ENCODE data around the gene ZNF410. TPM values are rescaled to one million over a fixed set of nuclear protein-coding genes. Genes with fewer than 3 reads are reported as not detected.
A peak's percentile ranks its signal among the peaks of the same experiment; 100 is the strongest.
"Not testable (repeated sequence)": the region's sequence is repeated elsewhere in the genome, so short reads cannot be mapped to it uniquely, and the experiment has no call there.

ZNF410 gene, protein sequence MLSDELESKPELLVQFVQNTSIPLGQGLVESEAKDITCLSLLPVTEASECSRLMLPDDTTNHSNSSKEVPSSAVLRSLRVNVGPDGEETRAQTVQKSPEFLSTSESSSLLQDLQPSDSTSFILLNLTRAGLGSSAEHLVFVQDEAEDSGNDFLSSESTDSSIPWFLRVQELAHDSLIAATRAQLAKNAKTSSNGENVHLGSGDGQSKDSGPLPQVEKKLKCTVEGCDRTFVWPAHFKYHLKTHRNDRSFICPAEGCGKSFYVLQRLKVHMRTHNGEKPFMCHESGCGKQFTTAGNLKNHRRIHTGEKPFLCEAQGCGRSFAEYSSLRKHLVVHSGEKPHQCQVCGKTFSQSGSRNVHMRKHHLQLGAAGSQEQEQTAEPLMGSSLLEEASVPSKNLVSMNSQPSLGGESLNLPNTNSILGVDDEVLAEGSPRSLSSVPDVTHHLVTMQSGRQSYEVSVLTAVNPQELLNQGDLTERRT
- 27.2 and 31.0 TPM in 2 replicates for total RNA-seq (2014; rRNA removed; shearing (Covaris generic))

GRCh38 chr14:73886449-73887317 lies at the start of gene ZNF410:
ZNF410 (plus strand) TSS chr14:73886859; CDS start chr14:73892176, 5,317 bp downstream.
- peak within 1 kb of the TSS; percentile 81 for H3K4me3 ChIP-seq (ENCODE audit: insufficient read depth, low read depth, low read length)
- no peaks in the 10 kb centered on the region for H3K36me3 ChIP-seq (replicated peaks; ENCODE audit: control insufficient read depth, insufficient read depth, low read length)
- peak; percentile 90 for DNase-seq
- no peaks in the 10 kb centered on the region for H3K27me3 ChIP-seq (ENCODE audit: control insufficient read depth, insufficient read depth, low read length)

DNA sequence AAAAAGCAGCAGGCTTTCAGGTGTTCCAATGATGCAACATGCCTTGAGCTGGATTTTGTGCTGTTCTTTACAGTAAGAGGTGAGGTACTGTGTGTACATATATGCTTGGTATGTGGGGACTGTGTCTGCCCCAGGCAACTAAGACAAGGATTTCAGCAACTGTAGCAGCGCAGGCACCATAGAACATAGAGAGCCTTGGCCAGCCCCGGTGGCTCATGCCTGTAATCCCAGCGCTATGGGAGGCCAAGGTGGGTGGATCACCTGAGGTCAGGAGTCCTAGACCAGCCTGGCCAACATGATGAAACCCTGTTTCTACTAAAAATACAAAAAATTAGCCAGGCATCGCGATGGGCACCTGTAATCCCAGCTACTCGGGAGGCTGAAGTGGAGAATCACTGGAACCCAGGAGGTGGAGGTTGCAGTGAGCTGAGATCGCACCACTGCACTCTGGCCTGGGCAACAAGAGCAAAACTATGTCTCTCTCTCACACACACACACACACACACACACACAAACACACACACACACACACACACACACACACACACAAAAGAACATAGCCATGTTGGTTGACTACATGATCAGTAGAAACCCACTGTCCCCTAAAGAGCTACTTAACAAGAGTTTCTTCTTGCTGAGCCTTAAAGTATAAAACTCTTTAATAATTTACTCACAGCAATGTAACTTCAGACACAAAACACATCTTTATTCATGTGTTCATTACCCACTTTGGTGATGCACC lies 48.2 kb upstream of the ZNF410 start:
- not testable (repeated sequence) for H3K27me3 ChIP-seq (ENCODE audit: control insufficient read depth, insufficient read depth, low read length); DNase-seq; H3K4me3 ChIP-seq (ENCODE audit: insufficient read depth, low read depth, low read length); H3K36me3 ChIP-seq (replicated peaks; ENCODE audit: control insufficient read depth, insufficient read depth, low read length)

DNA sequence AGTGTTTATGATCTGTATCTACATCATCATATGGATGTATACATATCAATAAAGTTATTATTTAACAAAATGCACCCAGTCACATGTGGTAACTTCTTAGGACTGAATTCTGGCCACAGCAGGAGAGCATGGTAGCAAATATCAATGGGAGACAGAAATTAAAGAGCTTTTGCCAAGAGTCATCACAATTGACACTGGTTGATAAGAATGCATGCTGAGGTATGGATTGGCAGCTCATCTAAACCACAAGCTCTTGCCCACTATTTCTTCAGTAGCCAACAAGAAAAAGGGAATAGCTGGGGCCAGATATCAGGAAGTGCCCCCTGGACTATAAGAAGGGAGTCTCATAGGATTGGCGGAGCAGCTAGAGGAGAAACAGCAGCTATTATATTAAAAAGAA lies 44.5 kb upstream of the ZNF410 start:
- H3K27me3 ChIP-seq (ENCODE audit: control insufficient read depth, insufficient read depth, low read length), result no peaks in the 10 kb centered on the region
- no peak for DNase-seq
- no peaks in the 10 kb centered on the region for H3K36me3 ChIP-seq (replicated peaks; ENCODE audit: control insufficient read depth, insufficient read depth, low read length)
- no peak overlapping the region for H3K4me3 ChIP-seq (ENCODE audit: insufficient read depth, low read depth, low read length)

GRCh38 chr14:73842851-73843250 lies 43.8 kb upstream of the ZNF410 start:
- no peak for DNase-seq
- Histone ChIP-seq H3K4me3 (ENCODE audit: insufficient read depth, low read depth, low read length) (no peak overlapping the region), H3K36me3 (replicated peaks; ENCODE audit: control insufficient read depth, insufficient read depth, low read length) (no peaks in the 10 kb centered on the region), H3K27me3 (ENCODE audit: control insufficient read depth, insufficient read depth, low read length) (no peaks in the 10 kb centered on the region)

GRCh38 chr14:73843296-73843695 lies 43.4 kb upstream of the ZNF410 start:
- DNase-seq, result no peak
- H3K27me3 ChIP-seq (ENCODE audit: control insufficient read depth, insufficient read depth, low read length), result no peaks in the 10 kb centered on the region
- H3K36me3 ChIP-seq (replicated peaks; ENCODE audit: control insufficient read depth, insufficient read depth, low read length), result no peaks in the 10 kb centered on the region
- H3K4me3 ChIP-seq (ENCODE audit: insufficient read depth, low read depth, low read length), result no peak overlapping the region

GRCh38 chr14:73846947-73847346 lies 39.7 kb upstream of the ZNF410 start:
- H3K4me3 ChIP-seq (ENCODE audit: insufficient read depth, low read depth, low read length), result no peak overlapping the region
- no peaks in the 10 kb centered on the region for H3K36me3 ChIP-seq (replicated peaks; ENCODE audit: control insufficient read depth, insufficient read depth, low read length)
- no peaks in the 10 kb centered on the region for H3K27me3 ChIP-seq (ENCODE audit: control insufficient read depth, insufficient read depth, low read length)
- DNase-seq, result no peak

DNA sequence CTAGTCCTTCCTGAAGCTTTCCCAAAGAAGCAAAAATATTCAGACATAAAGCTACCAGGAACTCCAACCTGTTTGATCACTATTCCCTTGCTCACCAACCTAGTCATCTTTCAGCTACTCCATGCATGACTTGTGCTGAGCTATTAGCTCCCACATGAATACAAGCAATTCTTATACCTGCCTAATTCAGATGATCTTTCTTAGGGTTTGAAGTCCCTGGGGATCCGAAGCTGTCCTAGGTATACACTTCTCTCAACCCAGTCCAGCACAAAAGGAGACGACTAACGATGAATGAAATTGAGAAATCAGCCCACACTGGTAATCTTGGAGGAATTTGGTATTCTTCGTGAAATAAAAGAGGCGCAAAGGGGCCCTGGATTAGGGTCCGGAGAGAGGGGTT lies 35.7 kb upstream of the ZNF410 start:
- DNase-seq, result no peak
- H3K27me3 ChIP-seq (ENCODE audit: control insufficient read depth, insufficient read depth, low read length), result no peaks in the 10 kb centered on the region
- H3K4me3 ChIP-seq (ENCODE audit: insufficient read depth, low read depth, low read length), result peak overlapping the region; percentile 68
- H3K36me3 ChIP-seq (replicated peaks; ENCODE audit: control insufficient read depth, insufficient read depth, low read length), result no peaks in the 10 kb centered on the region

DNA sequence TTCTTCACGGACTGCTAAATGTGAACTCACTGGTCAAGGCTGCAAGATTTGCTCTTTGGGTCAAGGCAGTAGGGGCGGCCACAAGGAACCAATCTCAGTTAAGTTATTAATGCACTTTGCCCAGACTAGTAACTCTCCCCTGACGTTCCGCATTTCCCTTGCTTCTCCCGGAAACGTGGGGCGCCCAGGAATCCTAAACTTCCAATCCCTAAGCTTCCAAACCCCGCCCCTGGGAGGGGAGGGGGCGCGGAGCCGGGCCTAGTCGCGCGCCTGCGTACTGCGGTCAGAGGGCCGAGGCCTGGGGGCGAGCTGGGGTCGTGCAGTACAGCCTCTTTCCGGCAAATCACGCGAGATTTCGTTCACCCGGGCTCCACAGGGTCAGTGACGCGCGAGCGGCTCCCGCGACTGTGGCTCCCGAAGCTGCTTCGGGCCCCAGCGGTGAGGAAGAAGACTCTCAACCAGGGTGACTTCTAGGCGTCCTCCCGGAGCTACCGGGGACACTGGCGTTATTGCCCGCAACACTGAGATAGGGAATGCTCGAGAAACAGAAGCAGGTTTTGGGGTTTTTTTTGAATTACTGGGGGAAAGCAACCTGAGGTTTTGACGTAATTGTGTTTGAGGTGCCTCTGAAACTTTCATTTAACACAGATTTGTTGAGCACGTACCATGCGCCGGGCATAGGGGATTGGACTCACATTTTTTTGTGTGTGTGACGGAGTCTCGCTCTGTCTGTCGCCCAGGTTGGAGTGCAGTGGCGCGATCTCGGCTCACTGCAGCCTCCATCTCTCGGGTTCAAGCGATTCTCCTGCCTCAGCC lies 34.9 kb upstream of the ZNF410 start, which contains the start of gene PTGR2:
Gene PTGR2 (plus strand): TSS at position 265 of the 816 bp plus-strand sequence. CDS start 7,032 bp downstream, outside the sequence.
- Histone ChIP-seq H3K36me3 (replicated peaks; ENCODE audit: control insufficient read depth, insufficient read depth, low read length) (no peaks in the 10 kb centered on the region), H3K27me3 (ENCODE audit: control insufficient read depth, insufficient read depth, low read length) (no peaks in the 10 kb centered on the region), H3K4me3 (ENCODE audit: insufficient read depth, low read depth, low read length) (peak within 1 kb of the TSS; percentile 68)
- peak; percentile 98 for DNase-seq

- no peak for DNase-seq
- peaks cover 3% of the 10 kb centered on the region for H3K36me3 ChIP-seq (replicated peaks; ENCODE audit: control insufficient read depth, insufficient read depth, low read length)
- no peaks in the 10 kb centered on the region for H3K27me3 ChIP-seq (ENCODE audit: control insufficient read depth, insufficient read depth, low read length)
- H3K4me3 ChIP-seq (ENCODE audit: insufficient read depth, low read depth, low read length), result no peak overlapping the region
Measured at GRCh38 chr14:73859145-73859544, 27.5 kb upstream of the ZNF410 start.

DNA sequence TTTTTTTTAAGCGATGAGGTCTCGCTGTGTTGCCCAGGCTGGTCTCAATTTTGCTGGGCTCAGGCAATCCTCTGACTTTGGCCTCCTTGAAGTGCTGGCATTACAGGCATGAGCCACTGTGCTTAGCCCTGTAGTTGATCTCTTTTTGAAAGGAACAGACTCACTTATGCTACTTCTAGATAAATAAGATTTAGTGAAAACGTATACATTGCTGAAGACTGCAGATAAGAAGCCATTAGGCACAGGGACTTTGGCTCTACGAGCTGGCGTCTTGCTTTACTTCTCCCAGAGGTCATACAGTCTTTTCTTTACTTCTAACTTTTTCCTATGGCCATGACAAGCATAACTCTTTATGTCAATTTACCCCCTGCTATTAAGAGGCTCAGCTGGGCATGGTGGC lies 25.6 kb upstream of the ZNF410 start:
- H3K27me3 ChIP-seq (ENCODE audit: control insufficient read depth, insufficient read depth, low read length), result no peaks in the 10 kb centered on the region
- H3K36me3 ChIP-seq (replicated peaks; ENCODE audit: control insufficient read depth, insufficient read depth, low read length), result peaks cover 7% of the 10 kb centered on the region
- H3K4me3 ChIP-seq (ENCODE audit: insufficient read depth, low read depth, low read length), result no peak overlapping the region
- DNase-seq, result no peak

- no peaks in the 10 kb centered on the region for H3K27me3 ChIP-seq (ENCODE audit: control insufficient read depth, insufficient read depth, low read length)
- peaks cover 10% of the 10 kb centered on the region for H3K36me3 ChIP-seq (replicated peaks; ENCODE audit: control insufficient read depth, insufficient read depth, low read length)
- no peak overlapping the region for H3K4me3 ChIP-seq (ENCODE audit: insufficient read depth, low read depth, low read length)
- DNase-seq, result no peak
Measured at GRCh38 chr14:73862480-73862879, 24.2 kb upstream of the ZNF410 start.

- no peak for DNase-seq
- Histone ChIP-seq H3K4me3 (ENCODE audit: insufficient read depth, low read depth, low read length) (no peak overlapping the region), H3K36me3 (replicated peaks; ENCODE audit: control insufficient read depth, insufficient read depth, low read length) (peaks cover 10% of the 10 kb centered on the region), H3K27me3 (ENCODE audit: control insufficient read depth, insufficient read depth, low read length) (no peaks in the 10 kb centered on the region)
Measured at GRCh38 chr14:73863209-73863608, 23.4 kb upstream of the ZNF410 start.

GRCh38 chr14:73865534-73866113 lies 21.0 kb upstream of the ZNF410 start:
- no peak overlapping the region for H3K4me3 ChIP-seq (ENCODE audit: insufficient read depth, low read depth, low read length)
- no peaks in the 10 kb centered on the region for H3K27me3 ChIP-seq (ENCODE audit: control insufficient read depth, insufficient read depth, low read length)
- no peak for DNase-seq
- peaks cover 10% of the 10 kb centered on the region for H3K36me3 ChIP-seq (replicated peaks; ENCODE audit: control insufficient read depth, insufficient read depth, low read length)
